H4 (cell line): Measurements from ENCODE around the gene CERS1. TPM values are rescaled to one million over a fixed set of nuclear protein-coding genes. Genes with fewer than 3 reads are reported as not detected.

ENCODE experiments used
- DNase-seq: peaks from one replicate; pipeline ENCODE4 v3.0.0-alpha.2; 2015; ENCODE audit warnings: low spot score
- total RNA-seq: library from RNA; depleted of rRNA; stranded (reverse); fragments of >200 nt; shearing (Covaris generic); gene quantifications from 2 replicates; pipeline ENCODE4 v1.2.3, GENCODE V29; 2014

CERS1 gene
- total RNA-seq, 1 experiment from 2014 or later, result 1.0 TPM

DNA sequence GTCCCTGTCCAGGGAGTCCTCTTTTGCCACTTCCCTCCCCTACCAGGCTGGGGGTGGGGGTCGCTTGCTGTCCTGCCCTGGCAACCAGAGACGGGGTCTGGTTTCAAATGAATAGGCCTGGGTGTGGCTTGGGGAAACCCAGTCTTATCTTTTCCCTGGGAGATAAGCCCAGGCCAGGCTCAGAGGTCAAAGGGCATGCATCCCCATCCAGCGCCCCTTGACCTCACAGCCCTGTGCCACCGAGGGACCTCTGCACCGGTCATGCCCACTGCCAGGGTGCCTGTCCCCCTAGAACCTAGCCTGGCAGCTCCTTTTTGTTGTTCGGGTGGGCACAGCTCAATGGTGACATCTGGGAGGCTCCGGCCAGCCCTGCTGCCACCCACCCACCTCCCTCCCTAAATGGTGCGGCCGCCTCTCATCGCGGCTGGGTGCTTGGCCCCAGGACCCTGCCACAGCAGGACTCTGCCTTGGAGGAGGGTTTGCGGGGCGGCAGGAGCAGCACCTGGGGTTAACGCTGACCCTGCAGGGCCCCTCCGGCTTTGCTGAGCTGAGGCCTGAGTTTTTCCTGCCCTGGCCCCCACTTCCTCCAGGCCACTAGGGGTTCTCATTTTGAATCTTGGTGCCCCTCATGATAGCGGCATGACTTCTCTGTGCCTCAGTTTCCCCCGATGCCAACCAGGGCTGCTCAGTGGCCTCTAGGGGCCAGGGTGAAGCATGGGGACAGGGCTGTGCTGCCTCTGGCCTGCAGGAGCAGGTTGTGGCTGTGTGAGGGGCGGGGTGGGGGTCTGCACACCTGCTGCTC, 2.9 kb upstream of the CERS1 start:
- DNase-seq, result no peak

DNA sequence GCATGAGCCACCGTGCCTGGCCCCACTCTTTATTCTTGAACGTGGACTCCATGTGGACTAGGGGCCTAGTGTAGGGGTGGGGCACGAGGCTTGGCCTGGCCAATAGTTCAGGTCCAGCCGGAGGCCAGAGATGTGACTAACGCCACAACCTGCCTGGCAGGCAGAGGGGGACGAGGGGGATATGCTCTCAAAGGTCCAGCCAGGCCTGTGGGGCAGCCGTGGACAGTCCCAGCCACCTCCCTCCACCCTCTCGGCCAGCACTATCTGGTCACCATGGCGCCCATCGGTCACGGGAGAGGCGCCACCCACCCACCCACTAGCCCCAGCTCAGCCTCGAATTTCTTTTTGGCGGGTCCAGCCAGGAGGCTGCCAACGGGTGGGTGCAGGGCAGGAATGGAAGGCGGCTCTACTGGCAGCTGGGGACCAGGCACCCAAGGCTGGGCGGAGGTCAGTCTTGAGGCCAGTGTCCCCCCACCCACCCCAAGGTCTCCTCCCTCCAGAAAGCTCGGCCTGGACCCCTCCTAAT, 2.2 kb upstream of the CERS1 start:
- no peak for DNase-seq

DNA sequence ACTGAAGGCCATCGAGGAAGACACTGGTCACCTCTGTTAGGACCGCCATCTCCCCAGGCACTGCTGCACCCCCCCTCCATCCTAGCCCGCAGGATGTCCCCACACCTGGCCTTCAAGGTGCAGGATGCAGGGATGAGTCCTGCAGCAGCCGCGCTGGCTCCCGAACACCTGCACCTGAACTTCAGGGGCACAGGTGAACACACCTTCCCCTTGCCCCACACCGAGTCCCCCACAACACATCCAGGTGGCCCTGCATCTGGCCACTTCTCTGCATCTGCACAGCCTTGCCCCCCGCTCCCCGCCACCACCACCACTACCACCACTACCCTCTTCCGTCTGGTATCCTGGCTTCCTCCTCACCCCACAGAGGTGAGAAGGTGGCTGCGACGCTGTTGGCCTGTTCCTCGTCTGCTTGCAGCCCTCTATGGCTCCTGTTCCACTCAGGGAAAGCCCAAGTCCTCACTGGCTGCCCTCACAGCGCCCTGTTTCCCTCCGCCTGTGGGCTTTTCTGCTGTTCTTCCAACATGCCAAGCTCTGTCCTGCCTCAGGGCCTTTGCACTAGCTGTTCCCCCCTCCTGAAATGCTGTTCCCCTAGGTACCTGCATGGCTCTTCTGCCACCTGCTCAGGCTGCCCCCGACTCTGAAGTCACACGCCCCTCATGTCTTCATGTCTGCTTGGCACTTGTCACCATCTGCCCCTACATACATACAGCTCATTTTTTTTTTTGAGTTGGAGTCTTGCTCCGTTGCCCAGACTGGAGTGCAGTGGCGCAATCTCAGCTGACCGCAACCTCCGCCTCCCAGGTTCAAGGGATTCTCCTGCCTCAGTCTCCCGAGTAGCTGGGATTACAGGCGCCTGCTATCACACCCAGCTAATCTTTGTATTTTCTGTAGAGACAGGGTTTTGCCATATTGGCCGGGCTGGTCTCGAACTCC, 1.4 kb upstream of the CERS1 start:
- DNase-seq, result no peak

DNA sequence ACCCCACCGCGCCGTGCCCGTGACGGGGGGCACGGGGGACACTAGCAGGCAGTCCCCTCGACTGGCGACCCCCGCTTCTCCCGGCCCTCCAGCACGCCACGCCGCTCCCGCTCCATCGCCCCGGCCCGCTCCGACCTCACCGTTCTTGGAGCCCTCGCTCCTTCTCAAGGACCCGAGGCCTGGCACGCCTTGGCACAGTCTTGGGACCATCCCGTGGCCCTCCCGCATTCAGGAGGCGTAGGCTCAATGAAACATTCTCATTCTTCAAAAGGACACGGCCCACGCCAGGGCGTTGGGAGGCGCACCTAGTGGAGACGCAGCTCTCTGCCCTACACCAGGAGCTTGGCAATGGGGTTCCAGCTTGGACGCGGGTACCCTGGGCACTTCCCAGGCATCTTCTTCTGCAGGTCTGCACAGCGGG, 473 bp upstream of the CERS1 start:
- no peak for DNase-seq

DNA sequence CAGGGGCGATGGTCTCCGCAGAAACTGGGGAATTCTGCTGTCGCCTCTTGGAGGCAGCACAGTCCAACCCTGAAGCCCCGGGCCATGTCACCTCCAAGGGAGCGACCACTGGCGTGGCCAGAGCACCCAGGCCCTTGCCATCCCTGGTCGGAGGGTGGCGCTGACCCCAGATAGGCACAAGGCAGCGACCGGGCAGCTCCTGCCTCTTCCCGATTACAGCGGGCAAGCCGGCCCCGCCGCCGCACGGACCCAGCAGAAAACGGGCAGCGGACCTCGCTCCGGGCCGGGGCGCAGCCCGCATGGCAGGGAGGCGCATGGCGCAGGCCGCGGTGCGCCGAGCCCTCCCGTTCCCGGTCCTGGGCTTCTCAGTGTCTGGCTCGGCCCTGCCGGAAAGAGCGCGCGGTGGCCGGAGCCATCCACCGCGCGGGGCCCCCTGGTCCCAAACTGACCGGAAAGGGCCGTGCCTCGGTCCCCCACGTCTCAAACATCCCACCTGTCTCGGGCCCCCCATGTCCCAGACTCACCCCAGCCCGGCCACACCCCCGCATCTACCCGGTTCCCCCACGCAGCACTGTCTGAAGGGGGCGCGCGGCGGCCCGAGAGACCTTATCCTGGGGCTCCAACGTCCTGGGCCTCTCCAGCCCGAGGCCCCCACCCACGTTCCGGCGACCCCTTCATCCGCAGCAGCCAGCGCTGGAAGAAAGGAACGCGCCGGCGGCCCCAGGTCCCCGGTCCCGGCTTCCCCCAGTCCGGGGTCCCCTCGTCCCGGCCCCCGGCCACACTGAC, 727 bp downstream of the CERS1 start:
- DNase-seq, result peak; percentile 49

DNA sequence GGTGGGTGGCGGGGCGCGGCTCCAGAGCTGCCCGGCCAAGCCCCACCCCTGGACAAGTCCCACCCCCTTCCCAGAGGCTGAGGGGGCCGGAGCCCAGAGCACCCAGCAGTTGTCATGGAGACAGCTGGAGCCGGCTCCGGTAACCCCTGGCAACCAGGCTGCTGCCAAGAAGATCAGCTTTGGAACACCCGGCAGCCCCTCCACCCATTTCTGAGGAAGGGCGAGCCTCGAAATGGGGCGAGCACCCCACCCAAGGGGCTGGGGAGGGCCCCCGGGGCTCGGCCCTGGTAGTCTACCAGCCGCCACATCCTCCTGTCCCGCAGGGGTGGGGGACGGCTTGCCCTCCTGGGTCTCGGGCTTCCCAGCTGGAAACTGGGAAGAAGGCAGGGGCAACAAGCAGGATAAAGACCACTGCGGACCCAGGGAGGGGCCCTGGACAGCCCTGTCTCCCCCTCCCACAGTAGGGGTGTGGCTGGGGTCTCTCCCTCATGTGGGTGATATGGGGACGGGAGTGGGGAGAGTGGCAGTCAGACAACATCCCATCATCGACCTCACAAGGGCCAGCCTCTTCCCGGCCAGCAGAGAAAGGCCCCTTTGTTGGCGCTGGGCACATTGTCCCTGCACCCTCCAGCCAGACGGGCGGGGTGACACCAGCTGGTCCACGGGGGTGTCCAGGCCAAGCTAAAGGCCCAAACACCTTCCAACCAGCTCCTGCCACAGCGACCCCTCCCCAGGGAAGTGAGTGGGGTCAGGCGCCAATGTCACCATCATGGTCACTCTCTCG, 1.5 kb downstream of the CERS1 start:
- no peak for DNase-seq

DNA sequence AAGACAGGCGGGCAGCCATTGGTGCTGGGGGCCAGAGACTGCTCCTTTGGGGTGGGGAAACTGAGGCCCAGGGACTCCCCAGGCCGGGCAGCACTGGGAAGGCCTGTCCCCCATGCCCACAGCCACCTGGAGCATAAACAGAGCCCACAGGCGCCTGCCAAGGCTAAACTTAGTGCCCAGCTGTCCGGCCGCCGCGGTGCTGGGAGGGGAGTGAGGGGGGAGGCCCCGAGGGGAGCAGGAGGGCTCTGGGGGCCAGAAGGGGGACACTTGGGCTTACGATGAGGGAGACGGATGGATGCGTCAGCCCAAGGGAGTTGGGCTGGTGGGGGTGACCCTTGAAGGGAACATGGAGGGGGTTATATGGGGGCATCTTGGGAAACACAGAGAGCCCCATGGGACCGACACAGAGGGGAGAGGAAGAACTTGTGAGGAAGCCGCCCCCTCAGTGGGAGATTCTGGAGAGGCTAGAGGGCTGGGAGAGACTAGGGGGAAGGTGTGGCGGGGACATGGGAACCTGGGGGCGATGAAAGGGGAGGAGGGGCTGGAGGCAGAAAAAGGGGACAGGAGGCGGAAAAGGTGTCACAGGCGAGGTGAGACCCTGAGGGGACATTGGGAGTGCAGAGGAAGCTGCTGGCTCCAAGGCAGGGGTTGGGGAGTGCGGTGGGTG, 2.2 kb downstream of the CERS1 start:
- DNase-seq, result no peak

DNA sequence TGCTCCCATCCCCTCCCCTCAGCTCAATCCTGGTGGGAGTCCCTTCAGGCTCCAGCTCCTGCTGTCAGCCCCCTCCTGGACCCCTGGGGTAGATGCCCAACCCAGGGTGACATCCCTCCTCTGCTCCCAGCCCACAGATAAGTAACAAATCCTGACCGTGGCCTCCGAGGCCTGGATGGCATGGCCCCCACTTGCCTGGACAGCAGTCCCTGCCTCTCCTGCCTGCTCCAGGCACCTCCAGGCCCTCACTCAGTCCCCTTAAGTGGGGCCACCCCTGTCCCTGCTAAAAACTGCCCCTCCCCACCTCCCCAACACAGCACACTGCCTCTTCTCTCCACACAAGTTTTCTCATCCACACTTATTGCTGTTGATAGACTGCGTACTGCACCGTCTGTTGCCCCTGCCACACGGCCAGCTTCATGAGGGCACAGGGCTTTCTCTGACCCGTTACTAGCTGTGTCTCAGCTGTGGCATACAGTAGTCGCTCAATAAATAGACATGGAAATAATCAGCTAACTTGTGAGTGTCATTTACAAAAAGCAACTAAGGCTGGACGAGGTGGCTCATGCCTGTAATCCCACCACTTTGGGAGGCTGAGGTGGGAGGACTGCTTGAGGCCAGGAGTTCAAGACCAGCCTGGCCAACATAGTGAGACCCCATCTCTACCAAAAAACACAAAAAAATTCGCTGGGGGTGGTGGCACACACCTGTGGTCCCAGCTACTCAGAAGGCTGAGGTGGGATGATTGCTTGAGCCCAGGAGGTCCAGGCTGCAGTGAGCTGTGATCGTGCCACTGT, 5.8 kb downstream of the CERS1 start:
- DNase-seq, result no peak

DNA sequence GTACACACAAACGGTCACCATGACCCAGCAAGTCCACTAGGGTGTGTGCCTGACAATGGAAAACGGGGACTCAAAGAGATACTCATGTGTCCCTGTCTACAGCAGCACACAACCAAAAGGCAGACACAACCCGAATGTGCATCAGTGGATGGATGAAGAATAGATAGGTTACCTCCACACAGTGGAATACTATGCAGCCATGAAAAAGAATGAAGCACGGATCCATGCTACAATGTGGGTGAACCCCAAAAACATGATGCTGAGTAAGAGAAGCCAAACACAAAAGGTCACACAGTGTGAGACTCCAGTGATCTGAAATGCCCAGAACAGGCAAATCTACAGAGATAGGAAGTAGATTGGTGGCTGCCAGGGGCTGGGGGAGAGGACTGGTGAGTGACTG, 9.0 kb downstream of the CERS1 start:
- DNase-seq, result no peak

DNA sequence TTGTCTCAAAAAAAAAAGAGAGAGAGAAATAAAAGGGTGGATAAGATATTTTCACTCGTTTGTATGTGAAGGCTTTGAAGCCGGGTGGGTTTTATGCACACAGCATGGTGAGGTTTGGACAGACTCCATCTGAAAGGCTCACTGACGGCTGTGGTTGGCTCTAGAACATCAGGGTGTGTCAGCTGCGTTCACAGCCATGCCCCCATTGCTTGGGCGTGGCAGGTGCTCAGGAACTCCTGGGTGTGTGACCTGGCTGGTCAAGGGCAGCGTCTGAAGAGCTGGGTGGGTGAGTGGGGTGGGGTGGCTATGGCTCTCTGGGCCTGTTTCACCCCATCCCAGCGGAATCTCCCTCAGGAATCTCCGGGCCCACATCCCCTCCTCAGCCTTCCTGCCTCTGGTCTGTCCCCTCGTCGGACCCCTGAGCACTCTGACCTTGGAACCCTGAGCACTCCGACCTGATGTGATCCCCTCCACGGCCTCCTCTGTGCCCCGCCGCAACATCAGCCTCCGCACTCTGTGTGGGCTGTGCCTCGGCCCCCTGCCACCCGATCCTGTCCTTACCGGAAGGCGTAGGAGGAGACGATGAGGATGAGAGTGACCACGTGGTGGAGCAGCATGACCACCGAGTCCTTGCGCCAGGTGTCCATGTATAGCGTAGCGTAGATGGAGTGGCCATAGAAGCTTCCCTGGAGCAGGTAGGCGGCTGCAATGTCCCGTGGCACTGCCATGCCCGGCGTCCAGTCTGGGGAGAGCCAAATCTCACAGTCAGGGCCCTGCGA, 12.2 kb downstream of the CERS1 start:
- no peak for DNase-seq

DNA sequence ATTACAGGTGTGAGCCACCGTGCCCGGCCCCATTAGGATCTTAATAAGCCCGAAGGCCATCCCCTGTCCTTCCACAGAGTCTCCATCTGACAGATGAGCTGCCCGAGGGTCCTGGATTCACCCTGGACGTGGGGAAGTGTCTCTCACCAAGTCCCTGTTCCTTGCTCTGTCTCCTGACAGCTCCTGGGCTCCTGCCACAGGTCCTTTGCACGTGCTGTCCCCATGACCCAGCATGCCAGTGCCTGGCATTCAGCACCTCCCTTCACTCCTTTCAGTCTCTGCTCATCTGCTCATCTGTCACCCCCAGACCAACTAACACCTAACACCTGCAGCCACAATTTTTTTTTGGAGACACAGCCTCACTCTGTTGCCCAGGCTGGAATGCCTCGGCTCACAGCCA, 14.5 kb downstream of the CERS1 start:
- no peak for DNase-seq

DNA sequence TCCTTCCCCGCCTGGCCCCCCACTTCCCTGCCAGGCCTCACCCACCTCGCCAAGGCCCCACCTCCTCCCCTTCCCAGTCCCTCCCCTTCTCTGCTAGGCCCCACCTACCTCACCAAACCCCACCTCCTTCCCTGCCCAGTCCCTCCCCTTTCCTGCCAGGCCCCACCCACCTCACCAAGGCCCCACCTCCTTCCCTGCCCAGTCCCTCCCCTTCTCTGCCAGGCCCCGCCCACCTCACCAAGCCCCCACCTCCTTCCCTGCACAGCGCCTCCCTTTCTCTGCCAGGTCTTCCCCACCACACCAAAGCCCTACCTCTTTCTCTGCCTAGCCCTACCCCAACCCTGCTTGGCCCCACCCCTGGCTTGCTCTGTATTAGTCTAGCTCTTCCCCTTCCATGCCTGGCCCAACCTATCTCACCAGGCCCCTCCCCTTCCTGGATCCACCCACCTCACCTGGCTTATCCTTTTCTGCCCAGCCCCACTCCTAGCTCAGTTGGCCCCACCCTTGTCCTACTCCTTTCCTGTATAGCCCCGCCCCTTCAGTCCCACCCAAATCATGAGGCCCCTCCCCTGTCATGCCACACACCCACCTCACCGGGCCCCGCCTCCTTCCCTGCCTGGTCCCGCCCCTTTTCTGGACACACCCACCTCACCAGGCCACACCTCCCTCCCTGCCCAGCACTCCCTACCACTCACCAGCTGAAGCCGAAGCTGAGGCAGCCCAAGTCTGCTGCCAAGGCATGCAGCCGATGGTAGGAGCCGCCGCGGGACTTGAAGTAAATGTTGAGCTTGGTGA, 16.2 kb downstream of the CERS1 start:
- DNase-seq, result no peak

DNA sequence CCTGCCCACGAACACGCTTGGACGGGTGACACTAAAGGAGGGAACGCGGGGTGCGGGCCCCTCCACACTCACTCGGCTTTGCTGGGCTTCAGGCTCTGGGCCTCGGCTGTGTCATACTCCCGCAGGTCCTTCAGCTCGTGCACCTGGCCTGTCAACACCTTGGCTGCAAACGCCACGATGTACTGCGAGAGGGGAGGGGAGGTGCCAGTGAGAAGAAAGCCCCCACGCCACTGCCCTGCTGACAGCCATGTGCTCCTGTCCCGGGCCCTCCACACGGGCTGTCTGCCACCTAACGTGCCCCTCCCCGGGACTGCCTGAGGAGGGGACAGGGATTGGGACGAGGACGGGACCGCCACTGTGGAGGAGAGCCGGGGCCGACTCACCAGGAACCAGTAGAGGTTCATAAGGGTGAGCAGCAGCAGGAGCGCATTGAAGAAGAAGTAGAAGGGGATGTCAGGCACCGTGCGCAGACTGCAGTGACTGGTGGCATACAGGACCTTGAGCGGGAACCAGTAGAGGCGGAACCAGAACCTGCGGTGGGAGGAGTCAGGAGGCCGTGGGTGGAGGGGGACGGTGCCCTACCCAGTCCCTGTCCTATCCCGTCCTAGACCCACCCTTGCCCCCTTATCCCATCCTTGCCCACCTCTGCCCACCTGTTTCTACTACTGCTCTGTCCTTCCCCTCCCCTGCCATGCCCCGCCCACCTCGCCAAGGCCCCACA, 16.9 kb downstream of the CERS1 start:
- DNase-seq, result no peak

DNA sequence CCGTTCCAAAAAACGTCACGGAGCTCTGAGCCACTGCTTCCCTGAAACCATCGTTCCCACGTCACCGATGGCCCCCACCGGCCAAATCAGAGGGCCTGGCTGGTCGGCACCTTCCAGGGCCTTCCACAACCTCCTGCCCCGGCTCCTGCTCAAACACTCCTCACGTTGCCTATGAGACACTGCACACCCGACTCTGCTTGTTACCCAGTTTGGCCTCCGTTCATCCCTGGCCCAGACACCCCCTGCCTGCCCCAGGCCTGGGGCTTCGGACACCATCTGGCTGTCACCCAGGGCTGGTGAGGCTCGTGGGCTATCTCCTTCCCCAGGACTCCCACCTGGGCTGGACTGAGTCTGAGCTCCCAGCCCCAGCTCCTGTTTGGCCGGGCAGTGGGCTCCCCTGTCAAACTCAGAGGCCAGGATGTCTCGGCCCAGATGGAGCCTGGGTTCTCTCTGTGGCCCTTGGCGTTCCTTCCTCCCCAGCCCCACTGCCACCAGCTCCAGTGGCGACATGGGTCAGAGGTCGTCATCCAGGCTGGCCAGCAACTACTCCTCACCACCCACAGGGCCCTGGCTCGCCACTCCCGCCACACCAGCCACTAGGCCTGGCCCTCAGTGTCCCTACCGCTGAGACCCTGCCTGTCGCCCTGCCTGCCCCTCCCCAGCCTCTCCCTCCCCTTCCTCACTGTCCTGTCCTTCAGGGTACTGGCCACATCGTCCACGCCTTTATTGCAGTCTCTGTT, 17.7 kb downstream of the CERS1 start:
- no peak for DNase-seq

DNA sequence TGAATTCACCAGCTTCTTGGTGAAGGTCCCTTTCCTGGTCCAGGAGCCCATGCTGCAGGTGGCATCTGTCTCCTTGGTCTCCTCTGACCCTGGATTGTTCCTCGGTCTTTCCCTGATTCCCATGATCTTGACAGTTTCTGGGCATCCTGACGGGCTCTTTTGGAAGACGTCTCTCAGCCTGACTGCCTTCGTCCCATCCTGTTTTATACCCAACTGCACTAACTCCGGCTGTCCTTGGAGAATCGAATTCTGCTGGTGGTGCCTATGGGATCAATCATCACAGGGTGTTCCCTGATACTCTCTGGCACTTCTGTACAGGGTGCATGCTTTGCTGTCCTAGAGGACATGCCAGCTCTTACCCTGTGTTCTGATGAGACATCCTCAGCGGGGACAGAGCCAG, 19.1 kb downstream of the CERS1 start:
- DNase-seq, result no peak

DNA sequence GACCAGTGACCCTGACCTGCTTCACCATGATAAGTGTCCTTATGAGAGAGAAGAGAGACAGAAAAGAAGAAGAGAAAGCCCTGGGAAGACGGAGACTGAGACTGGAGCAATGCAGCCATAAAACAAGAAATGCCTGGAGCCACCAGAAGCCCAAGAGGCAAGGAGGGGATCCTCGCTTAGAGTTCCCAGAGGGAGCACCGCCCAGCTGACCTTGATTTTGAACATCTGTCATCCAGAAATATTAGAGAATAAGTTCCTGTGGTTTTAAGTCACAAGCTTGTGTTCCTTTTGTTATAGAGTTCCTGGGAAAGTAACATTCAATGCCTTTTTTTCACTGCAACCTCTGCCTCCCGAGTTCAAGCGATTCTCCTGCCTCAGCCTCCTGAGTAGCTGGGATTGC, 20.2 kb downstream of the CERS1 start:
- no peak for DNase-seq

DNA sequence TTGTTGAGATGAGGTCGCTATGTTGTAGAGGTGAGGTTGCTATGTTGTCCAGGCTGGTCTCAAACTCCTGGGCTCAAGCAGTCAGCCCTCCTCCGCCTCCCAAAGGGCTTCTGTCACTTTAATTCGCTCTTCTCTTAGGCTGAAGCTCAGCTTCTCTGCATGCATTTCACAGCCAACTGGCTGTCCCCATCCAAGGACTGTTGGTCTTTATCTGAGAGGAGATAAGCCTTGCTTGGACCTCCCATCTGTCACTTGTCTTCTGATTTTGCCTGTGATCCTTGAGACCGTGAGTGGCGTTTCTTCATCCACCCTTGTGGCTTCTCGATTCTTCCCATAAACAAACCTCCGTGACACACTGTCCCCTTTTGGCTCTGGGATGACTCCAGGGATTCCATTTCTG, 24.4 kb downstream of the CERS1 start:
- DNase-seq, result no peak
